Sigmoid colon (tissue), 7 donors: ENCODE results near the gene TRIM65. TPM values are rescaled to one million over a fixed set of nuclear protein-coding genes. Genes with fewer than 3 reads are reported as not detected.

Experiments used
- DNase-seq: peaks from one replicate; pipeline ENCODE4 v3.0.0-alpha.2; 2019
- H3K27ac ChIP-seq, 4 donors: fragments of 200-600 bp; sonication (generic); one replicate each; pipeline ENCODE4 v1.5.1; 2016 to 2019; ENCODE audit warnings: mild to moderate bottlenecking in 1 of 4
- H3K27me3 ChIP-seq, 3 donors: fragments of 200-600 bp; sonication (generic); one replicate each; pipeline ENCODE4 v1.5.1; 2019; ENCODE audit warnings: mild to moderate bottlenecking in 1 of 3
- H3K36me3 ChIP-seq, 4 donors: fragments of 200-600 bp; sonication (generic); one replicate each; pipeline ENCODE4 v1.5.1; 2016 to 2019
- H3K4me1 ChIP-seq, 4 donors: fragments of 200-600 bp; sonication (generic); one replicate each; pipeline ENCODE4 v1.5.1; 2017 to 2019
- H3K4me3 ChIP-seq, 4 donors: fragments of 200-600 bp; sonication (generic); one replicate each; pipeline ENCODE4 v1.5.1; 2017 to 2019; ENCODE audit warnings: mild to moderate bottlenecking in 2 of 4, moderate library complexity in 1 of 4
- H3K9me3 ChIP-seq, 4 donors: fragments of 200-600 bp in 3 of 4; sonication (generic) in 3 of 4; one replicate each; pipeline versions ENCODE4 v1.5.1 to v1.6.1; 2013 to 2019
- CTCF ChIP-seq, 4 experiments: fragments of 450-650 bp in 3 of 4; fragments of 200-600 bp in 1 of 4; IDR thresholded peaks; one replicate each; pipeline ENCODE4 v1.5.1; 2016 to 2019; ENCODE audit warnings: antibody characterized with exemption in 4 of 4, mild to moderate bottlenecking in 3 of 4, moderate library complexity in 2 of 4
- EP300 ChIP-seq, 4 donors: sonication (generic); formaldehyde crosslinking; IDR thresholded peaks; one replicate each; pipeline ENCODE4 v1.6.1; 2017; ENCODE audit warnings: antibody characterized with exemption in 4 of 4
- POLR2A ChIP-seq, 2 donors: fragments of 450-650 bp; IDR thresholded peaks; one replicate each; pipeline ENCODE4 v1.6.1; 2016; ENCODE audit warnings: antibody characterized with exemption in 2 of 2, mild to moderate bottlenecking in 2 of 2, moderate library complexity in 2 of 2
- POLR2AphosphoS5 ChIP-seq, 4 donors: sonication (generic); formaldehyde crosslinking; IDR thresholded peaks; one replicate each; pipeline ENCODE4 v1.6.1; 2017; ENCODE audit warnings: antibody characterized with exemption in 4 of 4
- WGBS, 2 donors: extraction: QIAGEN DNeasy Blood & Tissue Kit; methylation state at CpG; one replicate each; pipeline ENCODE4 v1.1.7; 2013; 5-methylcytosine and 5-hydroxymethylcytosine counted together
- intact Hi-C: fragments of 100-400 bp; cut with DNase I; formaldehyde crosslinking; loops from one replicate; pipeline ENCODE4 v1.15.1; 2023
- polyA plus RNA-seq, 3 donors: library from polyadenylated mRNA; stranded (reverse); fragments of 200-250 nt; gene quantifications; one replicate each; pipeline ENCODE4 v1.2.3, GENCODE V29; 2013
- total RNA-seq, 4 donors: library from RNA; depleted of rRNA; stranded (reverse); fragments of >200 nt; gene quantifications; one replicate each; pipeline ENCODE4 v1.1.0, GENCODE V29; 2016
- donor health status: healthy with polysubstance abuse.
- donor health status: Bipolar disorder and iron deficiency.
- donor health status: healthy.

TRIM65 gene
- total and polyA plus RNA-seq, 7 donors, result 7.2 to 27.5 (median 22.4) TPM

- H3K36me3 ChIP-seq, result peaks cover 48 to 73% (median 55%) of the 10 kb centered on the region in 4 donors
Measured at GRCh38 chr17:75849724-75850123, 47.0 kb downstream of the TRIM65 start.

GRCh38 chr17:75849279-75849646 lies 47.5 kb downstream of the TRIM65 start:
- H3K4me3 ChIP-seq, result no peak overlapping the region
- no peak for TF ChIP-seq POLR2A (IDR thresholded peaks at IDR 0.05)
- no peak for TF ChIP-seq EP300 (IDR thresholded peaks at IDR 0.05)
- TF ChIP-seq CTCF (IDR thresholded peaks at IDR 0.05), result no peak
- no peak for TF ChIP-seq POLR2AphosphoS5 (IDR thresholded peaks at IDR 0.05)
- H3K9me3 ChIP-seq, result no peaks in the 10 kb centered on the region
- peak overlapping the region; percentile 34 to 100 (median 74) for H3K27ac ChIP-seq
- no peaks in the 10 kb centered on the region for H3K27me3 ChIP-seq
- 92 to 96% methylated on average over 11 of the region's 11 CpGs for WGBS, 2 donors
- peaks cover 48 to 73% (median 55%) of the 10 kb centered on the region in 4 donors for H3K36me3 ChIP-seq
- intact Hi-C loops, result no loop called here
- peaks cover 0 to 88% (median 73%) of the 10 kb centered on the region in 4 donors for H3K4me1 ChIP-seq
- no peak for DNase-seq

More at GRCh38 chr17:75849724-75850123, 47.0 kb downstream of the TRIM65 start:
- DNase-seq, result no peak
- H3K4me3 ChIP-seq, result no peak overlapping the region
- TF ChIP-seq POLR2AphosphoS5 (IDR thresholded peaks at IDR 0.05) (peak in 1 of 4 donors; percentile 13), POLR2A (IDR thresholded peaks at IDR 0.05) (no peak)
- 91 to 93% methylated on average over 9 of the region's 9 CpGs for WGBS, 2 donors
- H3K27ac ChIP-seq, result peak overlapping the region; percentile 34 to 100 (median 74)
- H3K9me3 ChIP-seq, result no peaks in the 10 kb centered on the region
- intact Hi-C loops, result no loop called here
- no peaks in the 10 kb centered on the region for H3K27me3 ChIP-seq
- H3K4me1 ChIP-seq, result peaks cover 0 to 88% (median 72%) of the 10 kb centered on the region in 4 donors

GRCh38 chr17:75848523-75849278 lies 48.0 kb downstream of the TRIM65 start:
- 47 to 52% methylated on average over 16 of the region's 16 CpGs for WGBS, 2 donors
- peaks cover 0 to 82% (median 68%) of the 10 kb centered on the region in 4 donors for H3K4me1 ChIP-seq
- intact Hi-C loops, result no loop called here
- no peaks in the 10 kb centered on the region for H3K27me3 ChIP-seq
- peaks cover 48 to 73% (median 55%) of the 10 kb centered on the region in 4 donors for H3K36me3 ChIP-seq
- TF ChIP-seq POLR2A (IDR thresholded peaks at IDR 0.05) (no peak), POLR2AphosphoS5 (IDR thresholded peaks at IDR 0.05) (peak in 2 of 4 donors; percentile 12 to 29), EP300 (IDR thresholded peaks at IDR 0.05) (no peak), CTCF (IDR thresholded peaks at IDR 0.05) (peak; percentile 29 to 57 (median 55))
- peak overlapping the region; percentile 34 to 100 (median 74) for H3K27ac ChIP-seq
- peak; percentile 82 for DNase-seq
- no peaks in the 10 kb centered on the region for H3K9me3 ChIP-seq
- no peak overlapping the region for H3K4me3 ChIP-seq

GRCh38 chr17:75847614-75848522 lies 48.9 kb downstream of the TRIM65 start:
- no peak for TF ChIP-seq EP300 (IDR thresholded peaks at IDR 0.05)
- TF ChIP-seq CTCF (IDR thresholded peaks at IDR 0.05), result no peak
- no peak for TF ChIP-seq POLR2A (IDR thresholded peaks at IDR 0.05)
- no peak for TF ChIP-seq POLR2AphosphoS5 (IDR thresholded peaks at IDR 0.05)
- Histone ChIP-seq H3K36me3 (peaks cover 48 to 73% (median 55%) of the 10 kb centered on the region in 4 donors), H3K9me3 (no peaks in the 10 kb centered on the region), H3K27ac (peak overlapping the region; percentile 34 to 100 (median 74)), H3K27me3 (no peaks in the 10 kb centered on the region), H3K4me3 (no peak overlapping the region), H3K4me1 (peaks cover 0 to 74% (median 60%) of the 10 kb centered on the region in 4 donors)
- DNase-seq, result peak; percentile 60
- intact Hi-C loops, result no loop called here
- WGBS, 2 donors, result 88 to 91% methylated on average over 25 of the region's 25 CpGs
